ENCODE measurements around the gene AOAH. TPM values are rescaled to one million over a fixed set of nuclear protein-coding genes. Genes with fewer than 3 reads are reported as not detected.

Gene AOAH
- total and polyA plus RNA-seq, 2 of the 13 experiments (the other 11 are each of a cell fraction or from before 2014, with no cell fraction given): not detected

GRCh38 chr7:36473454-36474282, 250.6 kb downstream of the AOAH start (continued):
- TF ChIP-seq ZMAT5 (CRISPR knock-in tag; IDR thresholded peaks at IDR 0.05; ENCODE audit: borderline replicate concordance, low read depth) (no peak), USF2 (IDR thresholded peaks at IDR 0.05; ENCODE audit: low read depth, low read length) (peak; percentile 36; the same call in 1 of the 2 replicates), USF2 (CRISPR knock-in tag; IDR thresholded peaks at IDR 0.05; ENCODE audit: borderline replicate concordance) (peak; percentile 35; the same call in 1 of the 2 replicates), ZMYM2 (CRISPR knock-in tag; IDR thresholded peaks at IDR 0.05) (no peak), ZMYM4 (CRISPR knock-in tag; IDR thresholded peaks at IDR 0.05) (0 out of 2 replicates have a peak, but pooled peaks have one; percentile 11), PAX8 (CRISPR knock-in tag; IDR thresholded peaks at IDR 0.05; ENCODE audit: borderline replicate concordance) (no peak), MXD1 (CRISPR knock-in tag; IDR thresholded peaks at IDR 0.05) (no peak), ASH2L (IDR thresholded peaks at IDR 0.05; ENCODE audit: insufficient read length, low read depth, low read length) (no peak), FOSL2 (CRISPR knock-in tag; IDR thresholded peaks at IDR 0.05) (peak; percentile 72), ZNF207 (IDR thresholded peaks at IDR 0.05; ENCODE audit: borderline replicate concordance) (no peak), ZNF800 (CRISPR knock-in tag; IDR thresholded peaks at IDR 0.05) (no peak), RAD21 (CRISPR knock-in tag; IDR thresholded peaks at IDR 0.05) (peak; percentile 44; the same call in 1 of the 2 replicates), ATM (IDR thresholded peaks at IDR 0.05; ENCODE audit: borderline replicate concordance) (no peak), ARHGAP35 (CRISPR knock-in tag; IDR thresholded peaks at IDR 0.05; ENCODE audit: borderline replicate concordance) (no peak), POLR2AphosphoS2 (IDR thresholded peaks at IDR 0.05; ENCODE audit: low read depth, low read length) (no peak), RCOR2 (CRISPR knock-in tag; IDR thresholded peaks at IDR 0.05) (no peak), CTCF (CRISPR knock-in tag; IDR thresholded peaks at IDR 0.05) (peak; percentile 80), STAG1 (CRISPR knock-in tag; IDR thresholded peaks at IDR 0.05) (peak; percentile 89), LBX2 (CRISPR knock-in tag; IDR thresholded peaks at IDR 0.05; ENCODE audit: borderline replicate concordance) (no peak), TERF1 (CRISPR knock-in tag; IDR thresholded peaks at IDR 0.05) (no peak)

All from HepG2 (cell line).